IgD-negative memory B cell (primary cell): Measurements from ENCODE around the gene RRN3. TPM values are rescaled to one million over a fixed set of nuclear protein-coding genes. Genes with fewer than 3 reads are reported as not detected.
A peak's percentile ranks its signal among the peaks of the same experiment; 100 is the strongest.
"Not testable (repeated sequence)": the region's sequence is repeated elsewhere in the genome, so short reads cannot be mapped to it uniquely, and the experiment has no call there.

Experiments
- H3K27ac Mint-ChIP-seq, 3 donors: one replicate each; pipeline ENCODE4 v1.8.0; 2020 to 2022; ENCODE audit warnings: mild to moderate bottlenecking in 3 of 3, mixed read lengths in 3 of 3, moderate library complexity in 1 of 3
- H3K27me3 Mint-ChIP-seq: one replicate; pipeline ENCODE4 v1.8.0; 2021; ENCODE audit warnings: mixed read lengths
- H3K36me3 Mint-ChIP-seq: one replicate; pipeline ENCODE4 v1.8.0; 2020; ENCODE audit warnings: mild to moderate bottlenecking, mixed read lengths
- H3K4me1 Mint-ChIP-seq, 3 donors: one replicate each; pipeline ENCODE4 v1.8.0; 2020 to 2022; ENCODE audit warnings: mixed read lengths in 3 of 3, mild to moderate bottlenecking in 1 of 3
- H3K4me3 Mint-ChIP-seq, 4 donors: one replicate each; pipeline ENCODE4 v1.8.0; 2020 to 2022; ENCODE audit warnings: mild to moderate bottlenecking in 4 of 4, mixed read lengths in 4 of 4, moderate library complexity in 3 of 4
- H3K9me3 Mint-ChIP-seq, 3 donors: one replicate each; pipeline ENCODE4 v1.8.0; 2020 to 2021; ENCODE audit warnings: mixed read lengths in 3 of 3, mild to moderate bottlenecking in 1 of 3
- polyA plus RNA-seq: library from polyadenylated mRNA; unstranded; fragments of 300-500 nt; fragmentation: Illumina TruSeq; gene quantifications from one replicate; pipeline ENCODE4 v1.2.3, GENCODE V29; 2021

The RRN3 gene, protein sequence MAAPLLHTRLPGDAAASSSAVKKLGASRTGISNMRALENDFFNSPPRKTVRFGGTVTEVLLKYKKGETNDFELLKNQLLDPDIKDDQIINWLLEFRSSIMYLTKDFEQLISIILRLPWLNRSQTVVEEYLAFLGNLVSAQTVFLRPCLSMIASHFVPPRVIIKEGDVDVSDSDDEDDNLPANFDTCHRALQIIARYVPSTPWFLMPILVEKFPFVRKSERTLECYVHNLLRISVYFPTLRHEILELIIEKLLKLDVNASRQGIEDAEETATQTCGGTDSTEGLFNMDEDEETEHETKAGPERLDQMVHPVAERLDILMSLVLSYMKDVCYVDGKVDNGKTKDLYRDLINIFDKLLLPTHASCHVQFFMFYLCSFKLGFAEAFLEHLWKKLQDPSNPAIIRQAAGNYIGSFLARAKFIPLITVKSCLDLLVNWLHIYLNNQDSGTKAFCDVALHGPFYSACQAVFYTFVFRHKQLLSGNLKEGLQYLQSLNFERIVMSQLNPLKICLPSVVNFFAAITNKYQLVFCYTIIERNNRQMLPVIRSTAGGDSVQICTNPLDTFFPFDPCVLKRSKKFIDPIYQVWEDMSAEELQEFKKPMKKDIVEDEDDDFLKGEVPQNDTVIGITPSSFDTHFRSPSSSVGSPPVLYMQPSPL
- polyA plus RNA-seq = 26.1 TPM

- not testable (repeated sequence) for H3K36me3 Mint-ChIP-seq, H3K9me3 Mint-ChIP-seq, H3K27me3 Mint-ChIP-seq
- Mint-ChIP-seq H3K4me3 (peak within 1 kb of the TSS; percentile 97 to 100 (median 100)), H3K4me1 (peaks cover 11 to 21% (median 16%) of the 10 kb centered on the region in 3 donors), H3K27ac (peak within 1 kb of the TSS; percentile 86 to 98 (median 92))
These were observed at the start of gene RRN3 for GRCh38 chr16:15093955-15094827. RRN3 (minus strand) TSS chr16:15094272; CDS start chr16:15094233, 39 bp downstream.

DNA sequence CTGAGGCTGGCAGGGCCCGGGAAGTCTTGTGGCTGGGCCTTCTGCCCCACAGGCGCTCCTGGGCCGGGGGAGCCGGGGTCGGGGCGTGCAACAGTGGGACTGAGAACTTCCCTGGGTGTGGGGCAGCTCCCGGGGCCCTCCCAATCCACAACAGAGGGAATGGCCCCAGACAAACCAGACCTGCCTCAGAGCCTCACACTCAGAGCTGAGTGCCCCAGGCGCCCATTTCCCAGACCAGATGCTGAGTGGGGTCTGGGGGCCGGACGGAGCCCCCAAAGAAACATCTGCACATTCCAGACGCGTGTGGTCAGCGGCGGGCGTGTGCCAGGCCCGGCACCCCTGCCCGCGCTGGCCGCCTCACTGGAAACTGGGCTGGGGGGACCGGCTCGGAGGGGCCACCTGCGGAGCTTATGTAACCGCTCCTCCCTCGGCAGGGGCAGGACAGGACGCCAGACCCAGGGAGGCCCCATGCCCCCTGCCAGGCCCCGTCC lies 49.6 kb upstream of the RRN3 start:
- not testable (repeated sequence) for H3K4me3 Mint-ChIP-seq, H3K27ac Mint-ChIP-seq, H3K4me1 Mint-ChIP-seq, H3K27me3 Mint-ChIP-seq, H3K36me3 Mint-ChIP-seq, H3K9me3 Mint-ChIP-seq

DNA sequence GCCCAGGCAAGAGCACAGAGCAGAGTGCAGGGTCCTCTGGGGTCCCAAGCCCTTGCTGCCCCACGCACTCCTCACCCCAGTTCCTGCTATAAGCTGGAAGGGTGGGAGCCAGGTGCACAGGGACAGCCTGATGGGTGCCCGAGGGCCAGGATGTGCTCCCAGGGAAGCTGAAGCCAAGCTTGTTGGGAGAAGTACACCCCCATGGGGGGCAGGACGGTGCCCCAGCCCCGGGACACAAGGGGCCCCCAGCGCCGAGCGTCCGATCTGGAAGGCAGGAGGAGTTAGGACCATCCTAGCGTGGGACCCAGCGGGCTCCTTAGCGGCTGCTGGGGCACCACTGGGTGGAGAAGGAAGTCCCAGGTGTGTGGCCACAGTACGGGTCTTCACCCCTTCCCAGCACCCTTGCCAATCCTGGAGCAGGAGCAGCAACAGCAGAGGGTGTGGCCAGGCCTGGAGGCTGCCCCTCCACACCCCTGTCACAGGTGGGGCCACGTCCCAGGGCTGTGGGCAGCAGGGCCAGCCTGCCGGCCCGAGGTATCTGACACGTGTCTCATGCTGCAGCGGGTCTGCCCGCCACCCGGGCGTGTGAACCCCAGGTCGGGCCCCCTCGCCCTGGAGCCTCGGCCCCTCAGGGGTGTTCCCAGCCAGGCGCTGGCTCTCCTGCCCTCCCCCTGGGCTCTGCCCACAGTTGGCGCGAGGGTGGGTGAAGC lies 49.0 kb upstream of the RRN3 start:
- H3K9me3 Mint-ChIP-seq, H3K27ac Mint-ChIP-seq, H3K36me3 Mint-ChIP-seq, H3K4me3 Mint-ChIP-seq, H3K4me1 Mint-ChIP-seq, H3K27me3 Mint-ChIP-seq: not testable (repeated sequence)

GRCh38 chr16:15142107-15142890 lies 48.2 kb upstream of the RRN3 start:
- H3K27me3 Mint-ChIP-seq, H3K9me3 Mint-ChIP-seq, H3K4me3 Mint-ChIP-seq, H3K36me3 Mint-ChIP-seq, H3K27ac Mint-ChIP-seq, H3K4me1 Mint-ChIP-seq: not testable (repeated sequence)

GRCh38 chr16:15141586-15141985 lies 47.5 kb upstream of the RRN3 start:
- peaks cover 0 to 3% (median 3%) of the 10 kb centered on the region in 3 donors for H3K4me1 Mint-ChIP-seq
- no peak overlapping the region for H3K27ac Mint-ChIP-seq
- no peaks in the 10 kb centered on the region for H3K9me3 Mint-ChIP-seq
- no peaks in the 10 kb centered on the region for H3K27me3 Mint-ChIP-seq
- H3K36me3 Mint-ChIP-seq = no peaks in the 10 kb centered on the region
- H3K4me3 Mint-ChIP-seq = no peak overlapping the region

DNA sequence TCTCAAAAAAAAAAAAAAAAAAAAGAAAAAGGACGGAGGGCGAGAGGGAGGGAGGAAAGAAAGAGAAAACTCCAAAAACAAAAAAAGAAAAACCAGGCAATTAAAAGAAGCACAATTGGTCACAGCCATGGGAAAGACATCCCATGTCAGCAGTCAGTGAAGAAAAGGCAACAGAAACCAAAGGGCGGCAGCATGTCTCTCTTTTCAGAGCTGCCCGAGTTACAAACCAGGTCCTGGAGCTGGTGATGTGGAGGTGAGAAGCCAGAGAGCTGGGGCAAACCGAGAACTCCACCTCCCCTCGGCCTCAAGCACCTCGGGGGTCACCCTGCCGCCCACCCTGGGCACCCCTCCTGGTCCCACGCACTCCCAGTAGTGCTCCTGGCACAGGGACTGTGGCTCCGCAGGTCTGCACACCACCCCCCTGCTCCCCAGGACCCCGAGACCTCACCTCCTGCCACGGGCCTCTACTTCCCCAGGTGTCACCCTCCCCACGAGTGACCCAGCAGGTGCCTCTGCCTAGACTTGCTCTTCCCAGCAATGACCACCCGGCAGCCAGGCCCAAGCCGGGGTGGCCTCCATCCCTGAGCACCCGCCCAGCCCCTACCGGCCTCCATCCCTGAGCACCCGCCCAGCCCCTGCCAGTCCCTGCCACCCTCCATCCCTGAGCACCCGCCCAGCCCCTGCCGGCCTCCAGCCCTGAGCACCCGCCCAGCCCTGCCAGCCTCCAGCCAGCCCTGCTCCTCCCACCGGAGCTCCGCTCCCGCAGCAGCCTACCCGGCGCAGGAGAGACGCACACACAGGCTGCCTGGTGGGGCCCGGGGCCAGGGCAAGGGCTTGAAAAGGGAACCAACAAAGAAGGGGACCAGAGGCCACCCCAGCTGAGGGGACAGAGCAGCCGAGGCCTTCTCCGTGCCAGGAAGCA lies 46.6 kb upstream of the RRN3 start:
- H3K27ac Mint-ChIP-seq, H3K4me3 Mint-ChIP-seq: not testable (repeated sequence)

GRCh38 chr16:15137514-15137913 lies 43.4 kb upstream of the RRN3 start:
- H3K9me3 Mint-ChIP-seq, H3K27me3 Mint-ChIP-seq: not testable (repeated sequence)

More for the DNA sequence above, 46.6 kb upstream of the RRN3 start:
- H3K9me3 Mint-ChIP-seq, H3K36me3 Mint-ChIP-seq, H3K27me3 Mint-ChIP-seq, H3K4me1 Mint-ChIP-seq: not testable (repeated sequence)

DNA sequence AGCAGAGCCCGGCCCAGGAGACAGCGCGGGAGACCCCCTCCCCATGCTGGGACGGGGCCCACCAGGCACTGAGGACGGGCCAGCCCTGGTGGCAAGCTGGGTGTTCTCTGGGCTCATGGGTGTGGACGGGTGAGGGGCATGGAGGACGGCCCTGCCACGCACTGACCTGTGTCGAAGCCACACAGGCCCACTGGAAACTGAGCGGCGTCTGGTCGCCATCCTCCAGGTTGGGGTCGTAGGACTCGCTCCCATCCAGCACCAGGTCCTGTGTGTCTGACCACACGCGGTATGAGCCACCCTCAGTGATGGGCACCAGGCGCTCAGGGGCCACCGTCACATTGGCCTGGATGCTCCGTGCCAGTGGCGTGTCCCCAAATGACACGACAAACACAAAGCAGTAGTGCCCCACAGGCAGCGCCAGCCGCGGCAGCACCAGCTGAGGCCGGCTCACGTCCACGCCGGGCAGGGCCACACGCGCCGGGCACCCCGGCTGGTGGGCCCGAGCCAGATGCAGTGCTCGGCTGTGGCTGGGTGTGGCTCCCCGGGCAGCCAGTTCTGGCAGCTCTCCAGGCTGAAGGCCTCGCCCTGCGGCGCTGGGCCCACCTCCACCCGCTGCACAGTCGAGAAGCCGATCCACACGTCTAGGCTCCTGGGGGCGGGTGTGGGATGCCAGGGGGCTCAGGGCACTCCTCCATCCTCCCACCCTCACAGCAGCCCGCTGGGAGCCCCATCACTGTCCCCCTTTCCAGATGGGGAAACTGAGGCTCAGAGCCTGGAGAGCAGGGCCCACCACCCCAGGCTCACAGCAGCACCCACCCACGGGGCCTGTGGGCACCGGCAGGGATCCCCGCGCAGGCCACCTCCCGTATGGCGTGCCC lies 41.6 kb upstream of the RRN3 start:
- H3K4me3 Mint-ChIP-seq, H3K27me3 Mint-ChIP-seq, H3K27ac Mint-ChIP-seq, H3K36me3 Mint-ChIP-seq, H3K4me1 Mint-ChIP-seq, H3K9me3 Mint-ChIP-seq: not testable (repeated sequence)

More at GRCh38 chr16:15137514-15137913, 43.4 kb upstream of the RRN3 start:
- H3K4me1 Mint-ChIP-seq, H3K27ac Mint-ChIP-seq, H3K4me3 Mint-ChIP-seq, H3K36me3 Mint-ChIP-seq: not testable (repeated sequence)

- not testable (repeated sequence) for H3K36me3 Mint-ChIP-seq, H3K9me3 Mint-ChIP-seq, H3K27me3 Mint-ChIP-seq, H3K4me3 Mint-ChIP-seq, H3K4me1 Mint-ChIP-seq
- peak overlapping the region in 1 of 3 donors; percentile 38 for H3K27ac Mint-ChIP-seq
These were observed 40.8 kb upstream of the RRN3 start for GRCh38 chr16:15134752-15135482.

- not testable (repeated sequence) for H3K36me3 Mint-ChIP-seq, H3K4me3 Mint-ChIP-seq, H3K27me3 Mint-ChIP-seq, H3K27ac Mint-ChIP-seq, H3K4me1 Mint-ChIP-seq, H3K9me3 Mint-ChIP-seq
These were observed 39.5 kb upstream of the RRN3 start for GRCh38 chr16:15133554-15133953.

GRCh38 chr16:15132719-15133428 lies 38.8 kb upstream of the RRN3 start:
- H3K4me1 Mint-ChIP-seq, H3K36me3 Mint-ChIP-seq, H3K9me3 Mint-ChIP-seq, H3K27ac Mint-ChIP-seq, H3K27me3 Mint-ChIP-seq, H3K4me3 Mint-ChIP-seq: not testable (repeated sequence)
